RCC 7860 (cell line): ENCODE results near the gene TARP.
"Not testable (repeated sequence)": the region's sequence is repeated elsewhere in the genome, so short reads cannot be mapped to it uniquely, and the experiment has no call there.

Experiments
- DNase-seq: peaks from one replicate; pipeline ENCODE4 v3.0.0-alpha.2; 2015; ENCODE audit warnings: low spot score
- FAIRE-seq: peaks from 2 replicates; lab custom pipeline; 2012; peaks lifted over from hg19 to GRCh38; lab: Jason Lieb, UNC

The TARP gene

DNA sequence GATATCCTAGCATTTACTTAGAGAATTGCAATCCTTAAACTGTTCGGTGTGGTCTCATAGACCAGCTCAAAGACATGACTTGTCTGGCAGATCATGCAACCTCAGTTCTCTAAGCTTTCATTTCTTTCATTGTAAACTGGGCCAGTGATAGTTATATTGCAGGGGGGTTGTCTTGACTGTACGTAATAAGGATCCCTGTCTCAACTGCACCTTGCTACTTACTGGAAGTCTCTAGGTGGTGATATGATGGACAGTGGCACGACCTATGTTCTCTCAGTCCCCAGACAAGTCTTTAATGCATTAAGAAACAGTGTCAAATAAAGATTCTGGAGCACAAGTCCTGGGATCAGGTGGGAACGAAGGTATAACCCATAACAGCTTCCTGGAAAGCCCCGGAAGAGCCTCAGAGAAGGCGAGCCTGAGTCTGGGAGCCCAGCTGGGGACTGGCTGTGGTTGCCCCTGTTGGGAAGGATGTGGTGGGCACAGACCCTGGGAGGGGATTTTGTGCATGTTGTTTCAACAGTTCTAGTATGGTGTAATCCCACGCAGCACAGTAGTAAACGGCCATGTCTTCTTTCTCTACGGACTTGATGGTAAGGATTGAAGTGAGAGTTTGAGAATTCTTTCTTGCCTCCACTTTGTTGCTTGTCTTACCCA, 26.0 kb upstream of the TARP start:
- DNase-seq (no peak), FAIRE-seq (no peak)

DNA sequence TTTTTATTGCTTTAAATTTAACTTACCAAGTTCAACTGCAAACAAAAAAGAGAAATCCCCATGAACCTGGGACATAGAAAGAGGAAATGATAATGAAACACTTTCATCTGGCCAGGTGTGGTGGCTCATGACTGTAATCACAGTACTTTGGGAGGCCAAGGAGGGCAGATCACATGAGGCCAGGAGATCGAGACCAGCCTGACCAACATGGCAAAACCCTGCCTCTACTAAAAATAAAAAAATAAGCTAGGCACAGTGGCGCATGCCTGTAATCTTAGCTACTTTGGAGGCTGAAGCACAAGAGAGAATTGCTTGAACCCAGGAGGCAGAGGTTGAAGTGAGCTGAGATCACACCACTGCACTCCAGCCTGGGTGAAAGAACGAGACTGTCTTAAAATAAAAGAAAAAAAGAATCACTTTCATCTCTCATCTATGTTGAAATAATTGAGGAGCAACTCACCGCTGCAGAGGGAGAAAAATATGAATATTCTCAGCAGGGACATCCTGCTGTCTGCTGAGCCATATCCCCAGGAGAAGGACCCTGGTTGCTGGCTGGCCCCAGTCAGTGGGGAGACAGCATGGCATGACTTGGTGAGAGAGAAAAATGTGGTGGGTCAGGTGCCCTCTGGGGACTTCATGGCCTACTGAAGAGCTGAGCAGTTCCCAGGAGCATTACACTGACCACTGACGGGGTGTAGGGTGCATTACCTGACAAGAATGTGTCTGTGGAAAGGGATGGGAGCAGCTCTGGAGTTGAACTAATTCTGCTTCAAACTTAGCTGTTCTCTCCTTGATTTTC, 22.8 kb upstream of the TARP start:
- DNase-seq (no peak), FAIRE-seq (no peak)

DNA sequence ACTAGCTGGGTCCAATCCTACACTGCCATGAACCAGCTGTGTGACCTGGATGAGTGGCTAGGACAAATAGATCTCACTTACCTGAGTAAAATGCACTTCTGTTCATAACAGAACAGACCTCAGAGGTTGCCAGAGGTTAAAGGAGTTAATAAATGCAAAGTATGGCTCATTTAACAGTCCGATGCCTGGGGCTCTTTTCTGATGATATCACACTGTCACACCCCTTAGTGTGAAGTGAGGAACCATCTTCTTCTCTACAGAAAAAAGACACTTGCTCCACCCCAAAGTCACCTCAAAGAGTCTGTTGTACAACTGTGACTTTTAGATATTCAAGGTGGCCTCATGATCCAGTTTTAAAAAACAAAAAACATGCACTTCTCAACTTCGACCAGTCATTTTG, 21.5 kb upstream of the TARP start:
- FAIRE-seq (no peak), DNase-seq (no peak)

DNA sequence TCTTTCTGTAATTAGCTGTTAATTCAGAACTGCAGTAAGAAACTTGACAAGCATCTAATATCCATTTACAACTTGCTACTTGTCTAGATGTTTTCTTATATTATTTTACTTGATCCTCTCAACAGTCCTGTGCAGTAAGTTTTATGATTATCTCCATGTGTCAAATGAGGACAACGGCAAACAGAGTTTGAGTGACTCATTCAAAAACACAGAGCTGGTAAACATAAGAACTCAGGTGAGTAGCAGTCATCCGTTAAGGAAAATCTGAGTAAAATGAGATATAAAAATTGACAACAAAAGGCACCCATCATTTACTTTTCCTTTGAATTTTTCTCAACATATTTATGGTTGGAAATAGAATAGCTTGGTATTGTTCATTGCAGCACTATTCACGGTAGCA, 19.0 kb upstream of the TARP start:
- FAIRE-seq (no peak), DNase-seq (no peak)

DNA sequence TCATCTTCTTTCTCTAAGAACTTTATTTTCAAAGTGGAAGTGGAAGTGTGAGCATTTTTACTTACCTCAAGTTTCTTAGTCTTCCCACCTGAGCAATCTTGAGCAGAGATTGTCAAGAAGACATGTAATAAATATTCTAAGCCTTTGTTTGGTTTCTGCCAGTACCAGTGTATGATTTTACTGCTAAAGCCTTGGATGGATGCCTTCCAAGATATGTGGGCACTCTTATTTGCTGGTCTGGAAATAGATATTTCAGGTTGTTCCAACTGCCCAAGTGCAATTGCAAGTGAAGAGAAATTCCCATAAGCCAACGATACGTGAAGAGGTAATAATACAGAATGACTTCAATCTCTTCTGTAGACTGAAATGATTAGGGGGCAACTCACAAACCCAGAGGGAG, 18.2 kb upstream of the TARP start:
- DNase-seq: no peak
- no peak for FAIRE-seq

DNA sequence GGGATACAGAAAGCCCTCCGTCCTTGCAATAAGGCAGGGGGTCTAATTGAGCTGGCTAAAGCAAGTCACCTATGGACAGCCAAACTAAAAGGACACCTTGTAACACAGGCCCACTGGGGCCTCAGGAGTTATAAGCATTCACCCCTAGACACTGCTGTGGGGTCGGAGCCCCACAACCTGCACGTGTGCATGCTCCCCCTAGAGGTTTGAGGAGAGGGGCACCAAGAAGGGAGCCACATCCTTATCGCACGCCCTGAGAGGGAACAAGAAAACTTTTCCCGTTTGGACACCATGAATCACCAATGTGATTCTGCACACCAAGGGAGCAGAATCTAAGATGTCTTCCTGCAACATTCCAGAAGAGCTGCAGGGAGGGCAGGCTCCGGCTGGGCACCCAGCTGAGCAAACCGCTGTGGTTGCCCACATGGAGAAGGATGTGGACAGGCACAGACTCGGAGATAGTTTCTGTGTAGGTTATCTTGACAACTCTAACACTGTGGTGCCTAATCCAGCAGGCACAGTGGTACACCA, 17.7 kb upstream of the TARP start:
- FAIRE-seq: no peak

DNA sequence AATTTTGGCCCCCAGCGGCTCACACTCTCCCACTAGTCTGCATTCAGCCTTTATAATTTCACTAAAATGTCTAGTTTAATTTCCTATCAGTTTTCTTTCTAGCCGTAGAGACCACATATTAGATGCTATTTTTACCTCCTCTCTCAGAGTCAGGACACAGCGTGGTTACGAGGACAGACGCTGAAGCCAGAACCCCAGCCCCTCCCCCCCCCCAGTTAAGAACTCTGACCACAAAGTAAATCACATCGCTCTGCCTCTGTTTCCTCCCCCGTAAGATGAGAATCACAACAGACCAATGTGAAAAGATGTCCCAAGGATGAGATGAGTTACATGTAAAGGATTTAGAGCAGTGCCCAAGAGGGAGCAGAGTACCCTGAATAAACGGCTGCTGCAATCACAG, 11.1 kb upstream of the TARP start:
- DNase-seq: no peak
- FAIRE-seq: no peak

More for the DNA sequence above, 17.7 kb upstream of the TARP start:
- DNase-seq: no peak

DNA sequence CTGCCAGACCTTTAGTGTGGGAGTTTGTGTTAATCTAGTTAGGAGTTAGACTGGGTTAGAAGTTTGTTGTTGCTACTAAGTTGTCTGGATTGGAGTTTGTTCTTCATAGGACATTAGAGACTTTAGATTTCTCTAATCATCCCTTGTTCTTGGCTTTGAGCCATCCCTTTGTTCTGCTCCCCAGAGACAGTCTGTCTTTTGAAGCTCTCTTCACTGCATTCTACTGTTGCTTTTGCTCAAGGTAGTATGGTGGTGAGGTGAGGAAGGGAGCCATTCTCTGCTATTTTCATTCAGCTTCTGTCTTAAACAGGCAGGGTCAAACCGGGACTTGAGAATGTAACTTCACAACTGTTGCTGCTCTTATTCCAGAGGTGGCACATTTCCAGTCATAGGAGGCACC, 10.4 kb upstream of the TARP start:
- FAIRE-seq: no peak

DNA sequence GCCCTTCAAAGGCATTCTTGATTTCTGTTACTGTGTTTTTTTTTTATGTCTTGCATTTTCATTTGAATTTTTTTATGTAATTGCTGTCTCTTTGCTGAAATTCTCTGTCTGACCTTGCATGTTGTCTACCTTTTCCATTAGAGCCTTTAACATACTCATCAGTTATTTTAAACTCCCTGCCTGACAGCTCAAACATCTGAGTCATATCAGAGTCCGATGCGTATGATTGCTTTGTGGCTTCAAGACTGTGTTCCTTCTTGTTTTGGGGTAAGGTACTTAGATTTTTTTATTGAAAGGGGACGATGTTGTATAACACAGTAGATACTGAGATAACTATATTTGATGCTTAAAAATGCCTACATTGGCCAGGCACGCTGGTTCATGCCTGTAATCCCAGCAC, 9.7 kb upstream of the TARP start:
- FAIRE-seq (no peak), DNase-seq (no peak)

More for the DNA sequence above, 10.4 kb upstream of the TARP start:
- no peak for DNase-seq

DNA sequence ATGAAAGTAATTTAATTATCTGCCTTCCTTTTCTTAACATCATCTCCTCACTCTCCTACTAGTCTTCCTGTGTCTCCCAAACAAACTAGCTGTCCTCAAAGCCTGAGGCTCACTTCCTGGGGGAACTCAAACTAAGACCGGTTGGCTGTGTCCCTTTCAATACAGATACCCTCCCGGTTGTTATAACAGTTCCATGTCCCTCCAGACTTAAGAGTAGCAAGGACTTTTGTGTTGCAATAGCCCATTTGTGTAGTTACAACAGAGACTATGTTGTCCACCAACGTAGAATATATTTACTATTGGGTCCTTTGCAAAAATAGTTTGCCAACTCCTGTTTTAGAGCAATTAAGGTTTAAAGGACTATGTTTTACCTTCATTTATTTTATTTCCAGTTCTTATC, 8.6 kb upstream of the TARP start:
- no peak for FAIRE-seq

DNA sequence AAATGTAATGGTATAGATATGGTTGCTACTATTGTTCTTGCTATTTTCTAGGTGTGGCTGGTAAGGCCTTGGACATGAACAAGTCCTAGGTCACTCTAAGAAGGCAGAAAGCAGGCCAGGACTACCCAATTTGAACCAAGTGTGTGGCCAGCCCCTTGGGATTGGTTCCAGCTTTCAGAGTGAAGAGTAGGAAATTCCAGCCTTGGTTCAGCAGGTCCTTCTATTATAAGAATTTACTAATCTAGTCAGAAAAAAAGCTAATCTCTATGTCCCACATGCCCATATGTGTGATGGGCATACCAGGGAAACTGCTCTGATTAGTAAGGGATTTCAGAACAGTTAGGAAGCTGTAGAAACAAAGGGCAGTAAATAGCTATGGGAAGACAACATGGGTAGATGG, 7.8 kb upstream of the TARP start:
- FAIRE-seq (no peak), DNase-seq (no peak)

More for the DNA sequence above, 8.6 kb upstream of the TARP start:
- no peak for DNase-seq

DNA sequence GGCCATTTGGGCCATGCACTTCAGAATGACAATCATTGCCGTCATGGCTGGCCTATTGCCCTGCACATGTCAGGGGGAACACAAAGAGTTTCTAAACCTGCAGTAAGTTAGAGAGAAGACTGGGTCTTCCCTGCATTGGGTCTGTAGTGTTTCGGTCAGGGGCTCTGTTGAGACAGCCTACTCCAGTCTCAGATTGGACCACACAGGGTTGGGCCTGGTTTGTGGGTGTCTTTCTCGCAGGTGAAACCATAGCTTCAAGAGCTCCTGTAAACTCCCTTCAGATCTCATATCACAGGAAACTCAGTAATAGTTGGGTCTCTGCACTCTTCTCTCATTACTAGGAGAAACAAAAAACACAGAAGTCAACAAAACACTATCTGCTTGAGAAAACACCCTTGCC, 7.3 kb upstream of the TARP start:
- no peak for DNase-seq
- no peak for FAIRE-seq

DNA sequence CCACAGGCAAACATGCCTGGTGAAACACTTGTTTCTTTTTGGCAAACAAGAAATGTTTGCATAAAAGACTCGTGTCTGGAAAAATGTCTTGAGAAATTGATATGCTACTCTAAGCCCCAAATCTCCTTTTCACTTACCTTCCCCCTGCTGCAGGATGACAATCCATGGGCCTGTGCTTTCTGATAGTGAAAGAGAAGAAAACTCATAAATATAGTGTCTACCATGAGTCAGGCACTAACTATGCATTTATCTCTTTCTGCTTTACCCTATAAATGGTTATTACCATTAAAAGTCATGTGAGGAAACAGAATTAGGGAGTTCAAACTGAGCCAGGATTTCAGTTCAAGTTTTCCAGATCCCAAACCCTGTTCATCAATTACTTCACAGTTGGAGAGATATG, 6.6 kb upstream of the TARP start:
- FAIRE-seq: no peak
- DNase-seq: no peak

DNA sequence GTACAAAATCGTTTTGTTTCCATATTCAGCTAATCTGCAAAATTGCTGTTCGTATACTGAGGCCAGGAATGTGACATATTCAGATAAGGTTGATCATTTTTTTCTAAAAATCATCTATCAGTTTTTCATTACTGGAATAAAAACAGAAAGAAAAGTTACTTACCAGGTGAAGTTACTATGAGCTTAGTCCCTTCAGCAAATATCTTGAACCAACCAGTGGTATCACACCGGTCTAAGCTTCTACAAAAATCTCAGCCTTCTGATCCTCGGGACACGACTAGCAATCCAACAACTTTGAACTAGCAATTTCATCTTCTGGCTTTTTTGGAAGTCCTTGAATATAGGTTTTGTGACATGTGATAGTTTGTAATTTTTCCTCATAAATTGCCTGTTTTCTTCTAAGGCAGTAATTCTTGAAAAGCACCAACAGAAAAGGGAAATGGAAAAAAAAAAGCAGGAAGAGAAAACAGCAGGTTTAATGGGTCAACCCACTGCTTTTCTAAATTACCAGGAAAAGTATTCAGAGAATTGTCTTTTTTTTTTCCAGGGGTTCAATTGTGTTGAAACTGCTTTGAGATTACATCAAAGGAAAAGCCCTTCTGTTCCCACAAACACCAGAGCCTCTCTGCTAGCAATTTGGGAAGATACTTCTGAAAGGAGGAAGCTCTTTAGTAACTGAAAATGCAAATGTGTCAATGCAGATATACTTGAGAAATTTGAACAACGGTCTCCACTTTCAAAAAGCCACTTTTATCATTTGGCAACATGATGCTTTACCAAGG, 2.9 kb upstream of the TARP start:
- no peak for FAIRE-seq
- no peak for DNase-seq

DNA sequence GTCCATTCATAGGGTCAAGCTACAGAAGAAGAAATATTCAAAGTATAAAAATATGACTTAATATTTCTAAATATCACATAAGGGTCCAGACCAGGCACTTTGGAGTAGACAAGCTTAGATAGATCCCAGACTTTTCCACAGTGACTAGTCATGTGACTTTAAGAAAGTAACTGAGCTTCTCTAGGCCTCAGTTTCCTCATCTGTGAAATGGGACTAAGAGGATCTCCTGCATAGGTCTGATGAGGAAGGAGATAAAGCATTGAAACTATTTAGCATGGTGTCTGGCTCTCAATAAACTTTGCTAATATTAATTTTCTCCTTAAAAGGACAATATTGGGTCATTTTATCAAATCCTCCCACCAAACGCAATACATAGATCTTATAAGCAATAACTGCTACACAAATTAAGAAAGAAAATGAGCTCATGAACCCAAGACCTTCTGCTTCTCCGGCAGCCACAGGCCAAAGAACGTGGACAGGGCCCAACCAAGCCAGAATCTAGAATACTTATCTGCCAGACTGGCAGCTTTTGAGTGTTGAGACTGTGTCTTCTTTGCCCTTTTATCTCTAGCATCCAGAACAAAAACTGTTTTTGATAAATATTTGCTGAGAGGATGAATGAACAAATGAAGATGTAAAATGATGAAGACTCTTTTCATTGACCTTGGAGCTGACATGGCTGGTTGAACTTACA, 1.6 kb upstream of the TARP start:
- FAIRE-seq (no peak), DNase-seq (no peak)

DNA sequence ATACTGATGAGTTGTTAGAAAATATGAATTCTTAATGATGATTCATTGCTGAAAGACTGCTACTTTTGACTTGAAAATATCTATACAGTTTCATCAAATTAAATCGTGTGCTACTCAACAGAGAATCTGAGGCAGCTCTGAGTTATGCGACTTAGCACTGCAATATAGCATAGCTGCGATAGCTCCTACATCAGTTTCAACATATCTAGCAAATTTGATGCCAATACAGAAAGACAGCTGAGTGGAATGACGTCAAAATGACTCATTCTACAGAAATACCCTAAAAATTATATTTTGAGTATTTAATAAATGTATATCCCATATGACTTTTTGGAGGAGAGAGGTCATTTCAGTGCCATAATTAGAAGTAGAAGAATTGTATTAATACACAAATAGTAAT, 1.1 kb upstream of the TARP start:
- FAIRE-seq (no peak), DNase-seq (no peak)

DNA sequence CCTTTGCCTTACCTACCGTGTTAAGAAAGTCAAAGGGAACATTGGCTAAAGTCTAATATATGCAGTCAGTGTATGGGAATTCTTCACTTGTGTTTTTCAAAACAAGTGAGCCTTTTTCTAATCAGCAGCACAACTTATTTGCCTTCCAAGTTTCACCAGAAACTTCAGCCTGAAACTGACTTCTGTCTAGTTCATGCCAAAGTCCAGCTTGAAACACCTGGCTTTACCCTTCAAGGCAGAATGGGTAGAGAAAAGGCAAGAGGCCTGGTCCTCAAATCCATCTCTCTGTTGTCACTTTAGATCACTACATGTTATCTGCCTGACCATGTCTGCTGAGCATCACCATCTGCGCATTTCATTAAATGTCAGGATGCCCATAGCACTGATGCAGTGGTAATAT, 3.0 kb downstream of the TARP start:
- DNase-seq, FAIRE-seq: not testable (repeated sequence)

DNA sequence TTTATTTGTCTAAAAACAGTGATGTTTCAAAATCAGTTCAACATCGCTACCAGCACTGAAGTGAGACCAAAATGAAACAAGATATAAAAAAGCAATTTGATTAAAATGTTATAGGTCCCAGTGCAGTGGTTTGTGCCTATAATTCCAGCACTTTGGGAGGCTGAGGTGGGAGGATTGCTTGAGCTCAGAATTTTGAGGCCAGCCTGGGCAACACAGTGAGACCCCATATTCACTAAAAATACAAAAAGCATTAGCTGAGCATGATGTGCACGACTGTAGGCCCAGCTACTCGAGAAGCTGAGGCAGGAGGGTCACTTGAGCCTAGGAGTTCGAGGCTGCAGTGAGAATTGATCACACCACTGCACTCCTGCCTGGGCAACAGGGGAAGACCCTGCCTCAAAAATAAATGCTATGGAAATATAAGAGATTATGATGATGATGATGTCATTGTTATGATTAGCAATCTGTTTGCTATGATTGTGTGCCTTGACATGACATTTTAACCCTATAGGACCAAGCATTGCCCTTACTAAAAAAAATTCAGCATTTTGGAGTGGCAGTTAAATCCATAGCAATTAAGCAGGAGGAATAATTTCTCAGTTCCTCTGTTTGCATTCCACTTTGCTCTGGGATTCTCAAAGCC, 3.6 kb downstream of the TARP start:
- not testable (repeated sequence) for FAIRE-seq, DNase-seq

DNA sequence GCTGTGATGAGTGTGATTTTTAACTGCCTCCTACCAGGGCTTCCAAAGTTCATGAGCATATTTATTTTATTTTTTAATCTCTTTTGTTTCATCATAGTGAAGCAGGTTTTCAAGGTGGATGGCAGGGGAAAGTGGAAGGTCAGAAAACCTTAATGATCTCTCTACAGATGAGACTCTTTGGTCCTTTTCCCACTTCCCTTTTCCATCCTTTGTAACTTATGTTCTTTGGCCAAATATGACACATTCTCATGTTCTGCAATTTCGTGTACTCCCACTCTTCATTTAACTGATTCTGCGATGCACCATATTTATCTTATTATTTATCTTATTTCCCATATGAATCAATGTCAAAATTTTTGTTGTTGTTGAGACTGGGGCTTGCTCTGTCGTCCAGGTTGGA, 7.5 kb downstream of the TARP start:
- DNase-seq, FAIRE-seq: not testable (repeated sequence)

DNA sequence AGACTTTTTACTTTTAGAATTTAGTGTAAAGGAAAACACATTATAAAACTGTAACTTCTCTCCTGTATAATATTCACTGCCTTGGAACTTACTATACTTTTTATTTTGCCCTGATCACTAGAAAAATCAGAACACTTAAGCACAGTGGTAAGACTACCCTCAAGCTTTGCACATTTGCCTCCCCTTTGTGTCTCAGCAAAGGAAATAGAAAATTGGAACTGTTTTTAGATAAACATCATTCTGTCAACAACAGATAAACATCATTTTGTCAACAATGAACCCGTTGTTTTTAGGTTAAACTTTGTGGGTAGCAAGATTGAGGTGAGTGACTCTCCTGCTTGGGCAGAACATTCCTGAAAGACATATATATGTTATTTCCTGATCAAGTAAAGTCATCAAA, 8.8 kb downstream of the TARP start:
- FAIRE-seq, DNase-seq: not testable (repeated sequence)
